HTR-8/SVneo (cell line): ENCODE results near the gene DBNDD1.
"Not testable (repeated sequence)": the region's sequence is repeated elsewhere in the genome, so short reads cannot be mapped to it uniquely, and the experiment has no call there.

Source experiments
- DNase-seq: peaks from one replicate; pipeline ENCODE4 v3.0.0; 2011; ENCODE audit warnings: low spot score, mixed read lengths; ENCODE audit not compliant: insufficient read length
- FAIRE-seq: peaks from 2 replicates; lab custom pipeline; 2011; peaks lifted over from hg19 to GRCh38; lab: Jason Lieb, UNC

Gene DBNDD1, protein sequence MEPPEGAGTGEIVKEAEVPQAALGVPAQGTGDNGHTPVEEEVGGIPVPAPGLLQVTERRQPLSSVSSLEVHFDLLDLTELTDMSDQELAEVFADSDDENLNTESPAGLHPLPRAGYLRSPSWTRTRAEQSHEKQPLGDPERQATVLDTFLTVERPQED

DNA sequence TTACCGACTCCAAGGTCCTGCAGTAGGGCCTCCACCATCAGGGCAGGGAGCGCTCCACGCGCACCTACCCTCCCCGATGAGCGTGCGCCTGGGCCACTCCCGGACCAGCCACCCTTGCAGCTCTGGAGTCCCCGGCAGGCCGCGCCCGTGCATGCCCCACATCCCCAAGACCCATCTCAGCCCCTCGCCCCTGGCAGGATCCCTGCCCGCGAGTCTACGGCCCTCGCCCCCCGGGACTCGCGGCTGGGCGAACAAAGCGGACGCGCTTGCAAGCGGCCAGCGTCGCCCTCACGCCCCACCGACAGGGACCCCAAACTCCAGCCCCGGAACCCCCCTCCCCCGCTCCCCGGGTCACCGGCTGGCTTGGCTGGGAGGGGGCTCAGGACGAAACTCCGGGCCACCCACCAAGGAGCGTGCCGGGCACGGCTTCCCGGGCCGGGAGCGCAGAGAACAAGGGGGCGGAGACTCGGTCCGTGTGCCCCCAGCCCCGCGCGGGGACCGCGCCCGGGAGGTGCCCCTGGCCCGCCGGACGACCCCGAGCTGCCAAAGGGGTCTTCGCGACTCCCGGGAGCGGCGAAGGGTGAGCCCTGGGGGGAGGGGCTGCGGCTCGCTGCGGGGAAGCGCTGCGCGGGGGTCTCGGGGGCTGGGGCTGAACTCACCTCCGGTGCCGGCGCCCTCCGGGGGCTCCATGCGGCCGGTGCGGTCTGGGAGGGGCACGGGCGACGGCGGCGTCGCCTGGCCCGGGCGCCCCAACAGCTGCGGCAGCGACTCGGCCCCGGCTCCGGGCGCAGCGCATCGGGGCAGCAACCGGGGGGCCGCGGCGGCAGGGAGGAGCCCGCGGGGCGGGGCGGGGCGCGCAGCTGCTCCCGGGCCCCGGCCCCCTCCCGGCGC is at the start of gene DBNDD1:
Gene DBNDD1, minus strand, starts transcription at position 805 of the 891 bp plus-strand sequence. Its CDS starts 115 bp downstream, at position 690.
- DNase-seq: no peak

DNA sequence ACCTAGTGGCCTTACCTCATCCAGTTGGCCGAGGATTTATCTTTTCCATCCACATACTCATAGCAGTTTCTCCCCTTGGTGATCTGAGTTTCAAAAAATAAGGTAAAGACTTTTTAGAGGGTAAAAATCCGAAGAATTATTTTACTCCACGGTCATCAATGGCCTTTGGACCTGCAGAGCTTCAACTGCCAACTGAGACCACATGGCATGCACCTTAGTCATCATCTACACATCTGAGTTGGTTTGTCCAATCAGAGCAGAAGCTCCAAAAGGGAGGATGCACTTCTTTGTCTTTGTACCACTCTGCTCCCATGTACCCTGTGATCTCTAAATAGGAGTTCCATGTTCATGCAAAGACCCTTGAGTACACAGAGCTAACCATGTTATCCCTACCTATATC is 42.2 kb upstream of the DBNDD1 start:
- DNase-seq: no peak
- FAIRE-seq: no peak

More for the DNA sequence above, at the start of gene DBNDD1:
- FAIRE-seq: no peak

DNA sequence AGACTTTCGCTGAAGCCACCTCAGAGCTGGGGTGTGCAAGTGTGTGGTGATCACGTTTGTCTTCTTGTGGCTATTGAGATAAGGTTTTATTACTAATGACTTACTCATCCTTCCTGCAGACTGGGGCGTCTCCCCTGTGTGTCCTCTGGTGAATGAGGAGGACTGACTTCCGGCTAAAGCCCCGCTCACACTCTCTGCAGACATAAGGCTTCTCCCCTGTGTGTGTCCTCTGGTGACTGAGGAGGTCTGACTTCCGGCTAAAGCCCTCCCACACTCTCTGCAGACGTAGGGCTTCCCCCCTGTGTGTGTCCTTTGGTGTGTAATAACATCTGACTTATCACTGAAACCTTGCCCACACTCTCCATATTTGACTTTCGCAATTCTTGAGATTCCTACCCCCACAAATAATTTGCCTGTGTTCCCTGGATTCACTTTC is 38.5 kb upstream of the DBNDD1 start:
- peak; percentile 55 for FAIRE-seq
- peak; percentile 69 for DNase-seq

DNA sequence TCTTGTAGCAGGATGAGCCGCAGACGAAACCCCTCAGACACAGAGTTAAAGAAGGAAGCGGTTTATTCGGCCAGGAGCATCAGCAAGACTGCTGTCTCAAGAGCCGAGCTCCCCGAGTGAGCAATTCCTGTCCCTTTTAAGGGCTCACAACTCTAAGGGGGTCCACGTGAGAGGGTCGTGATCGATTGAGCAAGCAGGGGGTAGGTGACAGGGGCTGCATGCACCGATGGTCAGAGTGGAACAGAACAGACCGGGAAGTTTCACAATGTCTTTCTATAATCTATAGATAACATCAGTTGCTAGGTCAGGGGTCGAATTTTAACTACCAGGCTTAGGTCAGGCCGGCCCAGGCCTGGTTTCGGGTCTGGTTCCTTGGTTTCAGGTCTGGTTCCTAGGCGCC is 37.3 kb upstream of the DBNDD1 start:
- DNase-seq, FAIRE-seq: not testable (repeated sequence)

DNA sequence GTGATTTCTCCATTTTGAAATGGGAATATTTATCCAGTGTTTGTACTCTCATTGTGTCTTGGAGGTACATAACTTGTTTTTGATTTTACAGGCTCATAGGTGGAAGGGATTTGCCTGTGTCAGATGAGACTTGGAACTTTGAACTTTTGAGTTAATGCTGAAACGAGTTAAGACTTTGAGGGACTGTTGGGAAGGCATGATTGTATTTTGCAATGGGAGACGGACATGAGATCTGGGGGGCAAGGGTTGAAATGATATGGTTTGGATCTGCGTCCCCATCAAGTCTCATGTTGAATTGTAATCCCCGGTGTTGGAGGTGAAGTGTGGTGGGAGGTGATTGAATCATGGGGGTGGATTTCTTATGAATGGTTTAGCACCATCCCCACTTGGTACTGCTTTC is 36.1 kb upstream of the DBNDD1 start:
- DNase-seq (no peak), FAIRE-seq (no peak)

DNA sequence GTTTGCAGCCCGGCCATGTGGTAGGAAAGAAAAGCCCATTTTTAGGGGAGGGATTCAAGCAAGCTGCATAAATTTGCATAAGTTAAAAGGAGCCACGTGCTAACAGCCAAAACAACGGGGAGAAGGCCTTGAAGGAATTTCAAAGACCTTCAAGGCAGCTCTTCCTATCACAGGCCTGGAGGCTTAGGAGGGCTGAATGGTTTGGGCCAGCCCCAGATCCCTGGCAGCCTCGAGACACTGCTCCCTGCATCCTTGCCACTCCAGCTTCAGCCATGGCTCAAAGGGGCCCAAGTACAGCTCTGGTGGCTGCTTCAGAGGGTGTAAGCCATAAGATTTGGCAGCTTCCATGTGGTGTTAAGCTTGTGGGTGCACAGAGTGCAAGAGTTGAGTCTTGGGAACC is 35.3 kb upstream of the DBNDD1 start:
- DNase-seq: no peak
- FAIRE-seq: no peak

DNA sequence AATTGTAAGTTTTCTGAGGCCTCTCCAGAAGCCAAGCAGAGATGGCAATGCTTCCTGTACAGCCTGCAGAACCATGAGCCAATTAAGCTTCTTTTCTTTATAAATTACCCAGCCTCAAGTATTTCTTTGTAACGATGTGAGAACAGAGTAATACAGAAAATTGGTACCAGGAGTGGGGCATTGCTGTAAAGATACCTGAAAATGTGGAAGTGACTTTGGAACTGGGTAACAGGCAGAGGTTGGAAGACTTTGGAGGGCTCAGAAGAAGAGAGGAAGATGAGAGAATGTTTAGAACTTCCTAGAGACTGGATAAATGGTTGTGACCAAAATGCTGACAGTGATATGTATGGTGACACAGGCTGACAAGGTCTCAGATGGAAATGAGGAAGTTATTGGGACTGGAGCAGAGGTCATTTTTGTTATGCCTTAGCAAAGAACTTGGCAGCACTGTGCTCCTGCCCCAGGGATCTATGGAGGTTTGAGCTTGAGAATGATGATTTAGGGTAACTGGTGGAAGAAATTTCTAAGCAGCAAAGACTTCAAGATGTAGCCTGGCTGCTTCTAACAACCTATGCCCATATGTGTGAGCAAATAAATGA is 34.7 kb upstream of the DBNDD1 start:
- FAIRE-seq (no peak), DNase-seq (no peak)

DNA sequence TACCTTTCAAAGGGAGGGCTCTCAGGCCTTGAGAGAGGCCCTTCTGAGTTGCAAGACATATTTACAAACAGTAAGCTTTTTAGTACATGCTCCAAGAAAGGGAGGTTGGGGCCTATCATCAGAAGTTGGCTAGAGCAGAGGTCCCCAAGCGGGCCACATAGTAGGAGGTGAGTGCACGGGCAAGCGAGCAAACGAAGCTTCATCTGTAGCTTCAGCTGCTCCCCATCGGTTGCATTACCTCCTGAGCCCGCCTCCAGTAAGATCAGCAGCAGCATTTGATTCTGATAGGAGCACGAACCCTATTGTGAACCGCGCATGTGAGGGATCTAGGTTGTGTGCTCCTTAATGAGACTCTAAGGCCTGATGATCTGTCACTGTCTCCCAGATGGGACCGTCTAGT is 31.7 kb upstream of the DBNDD1 start:
- no peak for DNase-seq
- no peak for FAIRE-seq

DNA sequence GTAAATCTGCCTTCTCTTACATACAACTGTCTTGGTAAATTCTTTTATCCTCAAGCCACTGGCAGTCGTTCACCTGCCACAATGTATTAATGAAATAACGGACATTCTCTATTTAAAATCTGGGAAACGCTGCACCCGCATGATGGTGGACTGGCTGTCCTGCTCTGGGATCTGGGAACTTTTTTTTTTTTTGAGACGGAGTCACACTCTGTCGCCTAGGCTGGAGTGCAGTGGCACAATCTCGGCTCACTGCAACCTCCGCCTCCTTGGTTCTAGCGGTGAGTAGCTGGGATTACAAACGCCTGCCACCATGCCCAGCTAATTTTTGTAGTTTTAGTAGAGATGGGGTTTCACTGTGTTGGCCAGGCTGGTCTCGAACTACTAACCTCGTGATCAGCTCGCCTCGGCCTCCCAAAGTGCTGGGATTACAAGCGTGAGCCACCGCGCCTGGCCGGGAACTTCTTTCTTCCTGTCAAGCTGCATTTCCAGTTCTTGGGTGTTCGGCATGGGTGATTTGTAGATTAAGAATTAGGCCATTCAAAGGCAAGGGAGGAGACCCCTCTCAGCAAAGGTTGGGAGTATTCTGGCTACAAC is 29.6 kb upstream of the DBNDD1 start:
- no peak for DNase-seq
- no peak for FAIRE-seq

DNA sequence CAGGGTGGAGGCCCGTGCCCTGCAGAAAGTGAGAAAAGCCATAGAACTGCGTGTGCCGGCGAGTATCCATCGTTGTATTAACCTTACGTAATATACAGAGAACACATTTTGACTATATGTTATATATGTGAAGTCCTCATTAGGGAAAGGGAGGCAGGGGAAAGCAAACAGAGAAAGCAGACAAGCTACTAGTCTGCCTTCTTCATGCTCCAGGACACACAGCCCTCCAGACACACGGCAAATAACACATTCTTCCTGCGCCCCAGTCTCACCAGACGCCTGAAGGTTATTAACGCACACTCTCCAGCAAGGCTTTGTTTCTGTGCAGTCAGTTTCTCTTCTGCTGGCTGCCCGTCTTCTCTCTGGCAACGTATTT is 29.1 kb upstream of the DBNDD1 start:
- DNase-seq (no peak), FAIRE-seq (no peak)

DNA sequence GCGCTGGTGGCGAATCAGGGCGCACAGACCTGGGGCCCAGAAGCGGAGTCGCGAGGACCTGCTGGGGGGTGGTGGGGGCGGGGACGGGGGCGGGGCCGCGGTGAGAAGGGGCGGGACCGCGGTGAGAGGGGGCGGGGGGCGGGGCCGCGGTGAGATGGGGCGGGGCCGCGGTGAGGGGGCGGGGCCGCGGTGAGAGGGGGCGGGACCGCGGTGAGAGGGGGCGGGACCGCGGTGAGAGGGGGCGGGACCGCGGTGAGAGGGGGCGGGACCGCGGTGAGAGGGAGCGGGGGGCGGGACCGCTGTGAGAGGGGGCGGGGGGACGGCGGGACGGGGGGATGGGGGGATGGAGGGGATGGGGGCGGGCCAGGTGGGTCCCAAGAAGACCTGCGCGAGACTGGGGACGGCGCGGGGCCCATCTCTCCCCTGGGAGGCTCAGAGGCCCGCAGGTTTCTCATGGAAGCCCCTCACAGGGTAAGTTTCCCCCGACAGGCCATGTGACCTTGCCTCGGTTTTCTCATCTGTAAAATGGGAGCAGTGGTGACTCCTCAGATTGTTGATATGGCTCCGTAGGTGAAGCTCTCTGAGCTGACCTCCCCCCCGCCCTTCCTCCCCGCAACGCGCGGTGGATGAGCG is 28.6 kb upstream of the DBNDD1 start:
- FAIRE-seq (no peak), DNase-seq (no peak)

DNA sequence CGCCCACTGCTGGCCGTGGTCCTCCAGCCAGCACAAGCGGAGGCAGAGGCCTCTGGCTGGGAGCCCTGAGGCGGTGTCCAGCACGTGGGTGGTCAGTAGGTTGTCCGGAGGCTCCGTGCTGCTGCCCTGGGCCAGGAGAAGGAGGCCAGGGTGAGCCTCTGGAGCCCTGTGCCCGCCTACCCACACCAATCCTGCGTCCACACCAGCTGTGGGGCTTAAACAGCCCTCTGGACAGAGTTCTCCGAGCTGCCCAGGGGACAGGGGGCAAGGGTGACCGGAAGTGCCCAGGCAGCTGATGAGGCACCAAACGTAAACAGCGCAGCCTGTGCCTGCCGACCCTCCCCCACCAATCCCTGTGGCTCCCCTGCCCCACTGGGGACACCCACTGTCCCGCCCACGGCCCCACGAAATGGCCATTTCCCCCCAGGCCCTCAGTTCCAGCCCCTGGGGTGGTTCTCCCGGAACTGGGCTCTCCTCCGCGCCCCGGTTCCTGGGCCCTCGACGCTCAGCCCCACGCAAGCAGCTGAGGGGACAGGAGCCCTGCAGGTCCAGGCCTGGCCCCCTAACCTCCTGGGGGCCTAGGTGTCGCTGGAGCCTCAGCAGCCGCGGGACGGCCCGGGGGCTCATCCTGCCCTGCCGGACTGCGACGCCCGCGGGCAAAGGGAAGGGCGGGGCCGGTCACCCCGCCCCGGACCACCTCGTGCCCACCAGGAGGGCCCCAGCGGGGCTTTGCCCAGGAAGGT is 27.9 kb upstream of the DBNDD1 start:
- DNase-seq: peak; percentile 51
- no peak for FAIRE-seq

DNA sequence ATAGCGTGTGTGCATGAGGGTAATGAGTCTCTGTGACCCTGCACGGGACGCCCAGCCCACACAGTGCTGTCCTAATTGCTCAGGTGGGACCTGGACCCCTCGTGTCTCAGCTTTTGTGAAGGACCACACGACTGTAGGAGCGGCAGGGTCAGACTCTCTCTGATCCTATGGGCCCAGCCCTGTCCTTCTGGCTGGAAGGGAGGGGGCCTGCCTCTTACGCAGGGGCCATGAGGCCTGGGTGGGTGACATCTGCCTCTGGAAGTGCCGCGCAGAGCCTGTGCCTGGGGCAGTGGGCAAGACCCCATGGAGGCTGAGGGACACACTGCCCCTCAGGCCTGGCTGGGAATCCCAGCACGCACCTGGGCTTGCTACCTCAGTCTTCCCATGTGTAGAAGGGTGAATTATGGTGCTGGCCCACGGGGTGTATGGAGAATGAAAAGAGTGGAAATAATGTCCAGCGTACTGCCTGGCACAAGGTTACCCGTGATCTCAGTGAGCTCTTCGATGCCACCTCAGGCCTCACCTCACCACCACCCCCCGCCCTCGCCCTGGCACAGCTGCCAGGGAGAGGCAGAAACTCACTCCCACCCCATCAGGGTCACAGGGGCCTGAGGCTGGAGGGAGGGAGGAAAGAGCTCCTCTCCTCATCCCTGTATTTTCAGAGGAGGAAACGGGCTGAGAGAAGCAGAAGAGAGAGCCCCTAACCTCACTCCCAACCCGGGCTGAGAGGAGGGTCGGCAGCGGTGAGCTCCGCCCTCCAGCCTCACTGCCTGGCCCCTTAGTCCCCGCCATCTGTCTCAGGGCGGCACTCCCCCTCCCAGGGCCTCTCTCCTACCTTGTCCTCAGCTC is 27.1 kb upstream of the DBNDD1 start:
- DNase-seq (no peak), FAIRE-seq (no peak)

DNA sequence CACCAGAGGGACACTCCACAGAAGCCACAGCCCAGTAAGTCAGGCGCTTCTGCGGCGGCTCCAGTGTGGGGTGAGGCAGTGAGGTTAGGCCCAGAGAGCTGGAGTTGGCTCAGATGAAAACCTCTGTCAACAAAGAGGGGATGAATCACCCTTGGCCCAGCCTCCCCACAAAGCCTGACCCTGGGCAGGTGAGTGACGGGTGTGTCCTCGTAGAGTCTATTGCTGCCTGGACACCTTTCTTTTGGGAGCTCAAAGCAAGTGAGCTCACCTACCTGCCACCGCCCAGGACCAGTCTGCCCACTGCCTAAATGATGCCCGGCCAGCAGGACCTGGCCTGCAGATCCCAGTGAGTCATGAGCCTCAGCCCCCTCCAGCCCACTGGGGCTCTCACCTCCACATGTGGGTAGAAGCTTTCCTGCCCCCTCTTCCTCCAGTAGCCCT is 24.9 kb upstream of the DBNDD1 start:
- no peak for FAIRE-seq
- no peak for DNase-seq

DNA sequence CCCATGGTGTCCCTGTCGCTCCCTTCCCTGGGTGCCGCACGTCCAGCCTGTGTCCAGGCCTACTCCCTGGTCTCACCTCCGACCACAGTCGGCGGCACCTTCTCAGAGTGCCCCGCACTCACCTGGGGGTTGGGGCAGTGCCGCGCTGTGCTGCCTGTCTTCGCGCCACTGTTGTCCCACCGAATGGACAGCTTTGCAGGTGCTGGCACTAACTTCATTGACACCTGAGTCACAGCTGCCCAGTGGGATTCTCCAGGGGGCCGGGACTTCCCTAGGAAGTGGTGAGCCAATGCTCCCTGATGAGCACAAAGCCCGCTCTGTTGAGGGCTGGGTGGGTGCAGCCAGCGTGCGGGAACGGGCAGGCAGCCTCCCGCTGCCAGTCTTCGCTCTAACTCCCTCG is 24.3 kb upstream of the DBNDD1 start:
- FAIRE-seq: no peak
- no peak for DNase-seq

DNA sequence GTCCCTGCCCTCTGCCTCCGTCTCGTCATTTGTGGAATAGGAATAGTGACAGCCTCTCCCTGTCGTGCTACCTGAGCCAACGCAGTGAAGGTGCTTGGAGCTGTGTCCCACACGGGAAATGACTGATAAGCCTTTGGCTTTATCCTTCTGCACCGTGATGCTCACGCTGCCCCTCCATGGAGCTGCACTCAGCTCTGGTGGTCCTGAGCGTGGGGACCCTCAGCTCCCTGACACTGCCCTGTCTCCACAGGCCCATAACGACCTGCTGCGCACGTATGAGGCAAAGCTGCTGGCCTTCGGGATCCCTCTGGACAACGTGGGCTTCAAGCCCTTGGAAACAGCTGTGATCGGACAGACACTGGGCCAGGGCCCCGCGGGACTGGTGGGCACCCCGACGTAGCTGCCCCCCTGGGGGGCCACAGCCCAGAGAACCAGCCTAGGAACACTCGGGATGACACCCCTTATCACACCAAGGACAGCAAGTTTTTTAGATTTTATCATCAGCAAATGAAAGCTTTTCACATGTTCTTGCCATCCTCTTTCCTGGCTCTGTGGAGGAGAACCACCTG is 23.8 kb upstream of the DBNDD1 start:
- DNase-seq: no peak
- FAIRE-seq: no peak

DNA sequence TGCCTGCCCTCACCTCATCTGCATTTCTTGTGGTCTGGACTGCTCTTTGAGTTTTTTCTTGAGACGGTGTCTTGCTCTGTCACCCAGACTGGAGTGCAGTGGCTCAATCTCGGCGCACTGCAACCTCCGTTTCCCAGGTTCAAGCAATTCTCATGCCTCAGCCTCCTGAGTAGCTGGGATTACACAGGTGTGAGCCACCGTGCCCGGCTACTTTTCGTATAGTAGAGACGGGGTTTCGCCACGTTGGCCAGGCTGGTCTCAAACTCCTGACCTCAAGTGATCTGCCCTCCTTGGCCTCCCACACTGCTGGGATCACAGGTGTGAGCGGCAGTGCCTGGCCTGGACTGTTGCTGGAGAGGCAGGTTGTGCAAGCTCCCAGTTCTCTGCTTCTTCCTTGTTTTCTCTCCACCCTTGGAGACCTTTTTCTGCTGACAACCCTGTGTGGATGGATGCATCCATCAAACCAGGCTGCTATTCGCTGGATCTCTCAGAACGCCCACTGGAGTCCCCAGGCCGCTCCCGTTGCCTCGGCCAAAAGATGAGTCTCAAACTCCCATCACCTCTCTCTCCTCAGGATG is 22.7 kb upstream of the DBNDD1 start:
- FAIRE-seq (no peak), DNase-seq (no peak)
